NCI-H2196 (cell line): Measurements from ENCODE around the gene TRIM45.
"Not testable (repeated sequence)": the region's sequence is repeated elsewhere in the genome, so short reads cannot be mapped to it uniquely, and the experiment has no call there.

ENCODE experiments used
- DNase-seq: peaks from one replicate; lab custom pipeline; 2025; ENCODE audit not compliant: unreplicated experiment; lab: John Stamatoyannopoulos, UW

TRIM45 gene

DNA sequence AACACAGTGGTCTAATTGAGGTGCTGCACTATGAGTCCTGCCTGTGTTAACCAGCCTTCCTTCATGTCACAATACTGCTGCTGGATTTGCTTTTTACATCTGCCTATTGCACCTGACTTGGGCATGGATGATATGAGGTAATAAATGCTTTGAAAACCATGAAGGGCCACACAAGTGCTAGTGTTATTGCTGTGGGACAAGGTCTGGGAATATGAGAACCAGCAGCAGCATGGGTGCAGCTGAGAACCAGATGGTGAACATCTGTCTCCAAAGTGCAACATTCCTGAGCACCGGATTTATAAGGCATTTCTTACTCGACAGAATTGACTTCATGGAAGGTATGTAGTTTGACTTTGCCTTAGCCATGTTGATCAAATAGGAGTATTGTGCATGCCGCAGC, 16.6 kb downstream of the TRIM45 start:
- no peak for DNase-seq

GRCh38 chr1:117101858-117102257, 19.7 kb downstream of the TRIM45 start:
- not testable (repeated sequence) for DNase-seq

- no peak for DNase-seq
Observed at GRCh38 chr1:117101334-117101733, 20.2 kb downstream of the TRIM45 start.

DNA sequence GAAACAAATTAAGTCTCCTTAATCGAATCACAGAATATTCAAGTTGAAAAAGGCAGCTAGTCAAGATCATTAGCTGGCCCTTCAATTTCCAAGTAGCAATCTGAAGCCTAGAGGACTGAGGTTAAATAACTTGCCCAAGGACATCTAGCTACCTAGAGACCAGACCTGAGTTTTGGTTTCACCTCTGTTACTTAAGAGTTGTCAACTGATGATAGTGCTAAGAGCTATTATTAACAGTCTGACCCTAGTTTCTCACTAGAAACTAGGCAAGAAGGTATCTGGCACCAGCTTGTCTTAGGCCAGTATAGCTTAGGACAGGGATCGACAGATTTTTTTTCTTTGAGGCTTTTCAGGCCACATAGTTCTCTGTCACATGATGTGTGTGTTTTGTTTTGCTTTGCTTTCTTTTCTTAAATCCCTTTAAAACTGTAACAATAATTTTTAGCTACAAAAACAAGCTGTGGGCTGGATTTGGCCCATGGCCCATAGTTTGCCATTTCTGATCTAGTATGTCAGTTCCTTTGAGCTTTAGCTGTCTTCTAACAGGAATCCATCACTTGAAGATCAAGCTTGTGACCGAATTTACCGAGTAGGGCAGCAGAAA, 23.2 kb downstream of the TRIM45 start:
- DNase-seq, result no peak

GRCh38 chr1:117097443-117097842, 24.1 kb downstream of the TRIM45 start:
- DNase-seq, result no peak

DNA sequence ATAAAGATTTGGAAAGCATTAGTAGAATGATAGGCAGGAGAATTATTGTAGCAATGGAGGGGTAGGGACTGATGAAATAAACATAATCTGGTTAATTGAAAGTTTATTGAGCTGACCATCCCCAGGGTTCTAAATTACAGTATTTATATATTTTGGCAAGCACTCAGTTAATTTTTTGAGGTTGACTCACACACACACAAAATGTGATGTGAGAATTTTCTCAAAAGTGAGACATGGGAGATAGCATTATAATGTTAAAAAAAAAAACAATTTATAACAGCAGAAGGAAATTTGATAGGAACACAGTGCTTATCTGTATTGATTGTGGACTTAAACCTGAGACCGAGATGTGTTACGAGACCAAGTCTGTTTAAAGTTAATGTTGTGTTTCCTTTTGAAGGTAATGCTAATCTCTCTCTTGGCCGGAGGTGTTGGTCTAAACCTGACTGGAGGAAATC, 24.6 kb downstream of the TRIM45 start:
- DNase-seq, result no peak

DNA sequence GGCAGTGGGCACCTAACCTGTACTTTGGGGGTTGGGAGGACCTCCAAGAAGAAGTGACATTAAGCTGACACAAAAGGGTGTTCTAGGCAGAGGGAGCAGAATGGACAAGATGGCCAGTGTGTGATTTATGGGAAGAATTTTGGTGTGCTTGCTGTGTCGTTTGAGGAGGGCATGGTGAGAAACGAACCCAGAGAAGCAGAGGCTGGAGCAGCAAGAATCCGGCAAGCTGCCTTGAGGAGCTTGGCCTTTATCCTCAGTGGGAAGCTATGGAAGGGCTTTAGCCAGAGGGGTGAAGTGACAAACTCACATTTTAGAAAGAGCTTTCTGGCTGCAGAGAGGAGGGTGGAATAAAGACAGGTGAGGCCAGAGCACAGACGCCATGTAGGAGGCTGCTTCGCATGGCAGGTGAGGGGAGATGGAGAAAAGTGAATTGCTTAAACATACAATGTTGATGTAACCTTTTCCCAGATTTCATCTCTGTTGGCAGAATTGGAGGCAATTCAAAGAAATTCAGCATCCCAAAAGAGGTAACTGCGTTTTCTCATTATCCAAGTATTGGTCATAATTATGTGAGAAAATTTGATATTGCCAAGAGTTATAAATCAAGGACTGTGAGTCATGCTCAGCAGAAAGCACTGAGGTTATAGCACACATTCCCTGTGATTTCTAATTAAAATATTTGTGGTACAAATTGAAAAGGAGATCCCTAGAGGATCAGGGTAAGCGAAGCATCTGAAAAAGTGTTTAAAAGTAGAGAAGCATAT, 26.5 kb downstream of the TRIM45 start:
- no peak for DNase-seq

DNA sequence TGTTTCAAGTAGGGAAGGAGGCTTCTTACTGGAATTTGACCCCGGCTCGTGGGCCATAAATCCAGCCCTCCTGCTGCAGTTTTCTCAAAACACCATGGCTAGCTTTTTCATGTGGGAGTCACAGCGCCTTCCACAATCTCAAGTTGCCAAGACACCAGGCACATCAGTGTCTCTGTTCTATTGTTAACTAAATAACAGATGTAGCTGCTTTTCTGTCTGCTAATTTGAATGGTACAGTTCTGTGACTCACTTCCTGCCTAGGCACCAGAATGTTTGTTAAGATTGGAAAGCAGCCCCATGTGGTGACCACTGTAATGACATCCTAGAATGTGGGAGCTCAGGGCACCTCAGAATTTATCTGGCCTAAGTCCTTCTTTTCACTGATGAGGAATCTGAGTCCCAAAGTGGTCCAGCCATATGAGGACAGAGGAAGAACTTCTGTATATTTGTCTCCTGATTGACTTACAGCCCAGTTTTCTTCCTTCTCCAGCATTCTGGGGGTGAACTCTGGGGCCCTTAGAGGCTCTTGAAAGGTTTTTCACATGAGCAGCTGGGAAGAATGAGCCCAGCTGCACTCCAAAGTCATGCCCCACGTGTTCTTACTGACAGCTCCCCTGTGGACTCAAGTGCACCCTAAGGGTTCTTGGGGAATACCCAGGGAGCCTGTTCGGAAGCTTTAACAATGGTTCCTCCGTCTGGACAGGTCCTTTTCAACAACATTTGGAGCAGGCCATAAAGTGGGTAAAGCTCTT, 27.5 kb downstream of the TRIM45 start:
- DNase-seq, result no peak

GRCh38 chr1:117093091-117093534, 28.4 kb downstream of the TRIM45 start:
- no peak for DNase-seq

DNA sequence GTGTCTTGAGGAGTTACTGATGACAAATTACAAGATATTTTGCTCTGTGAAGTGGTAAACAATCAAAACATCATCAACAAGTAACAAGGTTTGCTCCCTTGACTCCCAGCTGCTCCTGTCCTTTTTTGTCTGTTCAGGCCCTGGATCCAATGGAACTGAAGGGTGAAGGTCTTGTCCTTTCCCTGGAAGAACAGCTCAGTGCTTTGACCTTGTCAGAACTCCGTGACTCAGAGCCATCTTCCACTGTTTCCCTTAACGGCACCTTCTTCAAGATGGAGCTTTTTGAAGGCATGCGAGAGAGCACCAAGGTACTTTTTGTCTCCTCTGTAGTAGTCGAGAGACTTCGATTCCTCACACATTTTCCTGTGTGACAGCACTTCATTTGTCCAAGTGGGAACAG, 29.0 kb downstream of the TRIM45 start:
- DNase-seq, result no peak

DNA sequence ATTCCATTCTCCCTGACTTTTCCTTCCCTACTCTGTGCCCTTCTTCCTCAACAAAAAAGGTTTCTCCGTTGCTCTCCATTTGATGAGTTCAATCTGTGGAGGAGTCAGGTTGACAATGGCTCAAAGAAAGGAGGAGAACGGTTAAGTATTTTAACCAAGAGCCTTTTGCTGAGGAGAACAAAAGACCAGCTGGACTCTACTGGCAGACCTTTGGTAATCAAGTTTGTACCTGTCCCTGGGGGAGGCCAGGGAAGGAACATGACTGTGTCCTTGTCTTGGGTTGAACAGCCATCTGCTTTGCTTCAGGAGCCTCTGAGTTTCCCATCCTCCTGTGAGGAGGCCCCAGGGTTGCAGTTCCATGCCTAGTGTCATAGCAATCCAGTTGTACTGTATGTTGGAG, 31.6 kb downstream of the TRIM45 start:
- DNase-seq, result no peak

DNA sequence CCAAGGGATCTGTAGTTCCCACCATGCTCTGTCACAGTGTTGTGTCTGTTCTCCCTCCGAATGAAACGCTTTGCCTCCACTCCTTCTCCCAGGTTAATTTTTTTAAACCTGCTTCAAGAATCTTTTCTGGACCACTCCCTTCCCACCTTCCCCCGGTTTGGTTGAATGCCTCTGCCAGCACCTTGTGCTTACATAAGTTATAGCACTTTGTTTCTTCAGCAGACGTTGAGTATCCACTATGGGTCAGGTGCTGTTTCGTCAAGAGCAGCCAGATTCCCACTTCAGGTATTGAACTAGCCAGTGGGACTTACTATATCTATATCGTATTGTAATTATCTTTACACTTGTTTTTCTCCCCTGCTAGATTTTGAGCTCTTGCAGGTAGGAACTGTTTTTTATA, 33.9 kb downstream of the TRIM45 start:
- DNase-seq, result no peak

DNA sequence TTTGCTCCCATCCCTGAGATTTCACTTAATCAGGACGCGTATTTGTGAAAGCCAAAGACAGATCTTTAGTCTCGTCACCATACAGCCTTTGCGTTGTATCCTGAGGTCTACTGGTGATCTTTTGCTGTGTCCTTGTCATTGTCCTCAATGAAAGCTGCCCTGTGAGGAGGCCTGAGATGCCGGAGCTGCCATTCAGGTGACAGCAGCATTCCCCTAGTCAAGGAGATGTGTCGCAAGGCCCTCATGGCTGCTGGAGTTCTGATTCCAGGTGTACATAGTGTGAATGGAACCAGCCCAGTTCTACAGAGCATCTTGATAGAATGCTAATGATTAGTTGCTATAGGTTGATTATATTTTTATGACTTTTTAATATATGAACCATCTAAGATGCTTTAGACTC, 37.3 kb downstream of the TRIM45 start:
- no peak for DNase-seq

DNA sequence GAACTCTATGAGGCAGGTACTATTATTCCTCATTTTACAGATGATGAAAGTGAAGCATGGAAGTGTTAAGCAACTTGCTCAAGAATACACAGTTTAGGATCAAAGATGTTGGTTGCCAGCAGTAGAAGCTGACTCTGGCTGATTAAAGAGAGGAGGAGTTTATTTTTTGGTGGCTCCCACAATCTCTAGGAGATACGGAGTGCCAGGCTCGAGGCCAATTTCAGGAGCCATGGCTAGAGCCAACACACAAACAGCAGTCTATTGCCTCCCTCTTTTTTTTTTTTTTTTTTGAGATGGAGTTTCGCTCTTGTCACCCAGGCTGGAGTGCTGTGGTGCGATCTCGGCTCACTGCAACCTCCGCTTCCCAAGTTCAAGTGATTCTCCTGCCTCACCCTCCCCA, 41.8 kb downstream of the TRIM45 start:
- DNase-seq, result no peak

GRCh38 chr1:117077267-117077666, 44.3 kb downstream of the TRIM45 start:
- DNase-seq, result no peak

DNA sequence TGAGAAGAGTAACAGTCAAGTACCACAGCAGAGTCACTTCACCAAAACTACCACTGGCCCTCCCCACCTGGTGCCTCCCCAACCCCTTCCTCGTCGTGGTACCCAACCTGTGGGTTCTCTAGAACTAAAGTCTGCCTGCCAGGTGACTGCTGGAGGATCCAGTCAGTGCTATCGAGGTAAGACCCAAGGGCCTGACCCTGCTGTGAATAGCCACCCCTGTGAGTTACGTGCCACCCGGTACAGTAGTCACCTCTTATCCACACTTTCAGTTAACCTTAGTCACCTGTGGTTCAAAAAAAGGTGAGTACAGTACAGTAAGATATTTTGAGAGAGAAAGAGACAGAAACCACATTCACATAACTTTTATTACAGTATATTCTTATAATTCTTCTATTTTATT, 44.9 kb downstream of the TRIM45 start:
- DNase-seq, result no peak

GRCh38 chr1:117070124-117070523, 51.4 kb downstream of the TRIM45 start:
- no peak for DNase-seq

DNA sequence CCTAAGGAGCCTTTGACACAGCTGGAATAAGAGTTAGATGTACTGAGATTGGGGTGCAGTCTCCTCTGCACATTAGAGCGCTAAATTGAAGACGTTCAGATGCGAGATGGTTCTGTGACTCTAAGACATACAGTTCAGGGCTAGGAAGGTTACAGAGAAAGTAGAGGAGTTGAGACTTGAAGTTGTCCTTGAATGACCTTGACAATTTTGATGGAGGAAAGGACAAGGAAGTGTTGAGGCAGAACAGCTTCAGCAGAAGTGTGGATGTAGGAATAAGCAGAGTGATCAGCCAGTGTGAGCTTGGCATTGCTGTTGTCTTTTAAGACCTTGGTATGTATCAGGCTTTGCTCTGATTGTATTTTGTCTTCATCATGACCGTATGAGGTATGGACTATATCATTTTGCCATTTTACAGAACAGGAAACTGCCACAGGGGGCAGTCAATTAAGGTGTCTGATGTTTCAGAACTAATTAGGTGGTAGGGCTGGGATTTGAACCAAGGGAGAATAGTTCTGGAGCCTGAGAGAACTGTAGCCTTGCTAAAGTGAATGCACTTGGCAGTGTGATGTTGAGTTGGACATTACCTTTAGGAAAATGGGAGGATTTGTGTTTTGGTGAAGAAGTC, 52.2 kb downstream of the TRIM45 start:
- no peak for DNase-seq

GRCh38 chr1:117068580-117068979, 53.0 kb downstream of the TRIM45 start:
- DNase-seq, result no peak

DNA sequence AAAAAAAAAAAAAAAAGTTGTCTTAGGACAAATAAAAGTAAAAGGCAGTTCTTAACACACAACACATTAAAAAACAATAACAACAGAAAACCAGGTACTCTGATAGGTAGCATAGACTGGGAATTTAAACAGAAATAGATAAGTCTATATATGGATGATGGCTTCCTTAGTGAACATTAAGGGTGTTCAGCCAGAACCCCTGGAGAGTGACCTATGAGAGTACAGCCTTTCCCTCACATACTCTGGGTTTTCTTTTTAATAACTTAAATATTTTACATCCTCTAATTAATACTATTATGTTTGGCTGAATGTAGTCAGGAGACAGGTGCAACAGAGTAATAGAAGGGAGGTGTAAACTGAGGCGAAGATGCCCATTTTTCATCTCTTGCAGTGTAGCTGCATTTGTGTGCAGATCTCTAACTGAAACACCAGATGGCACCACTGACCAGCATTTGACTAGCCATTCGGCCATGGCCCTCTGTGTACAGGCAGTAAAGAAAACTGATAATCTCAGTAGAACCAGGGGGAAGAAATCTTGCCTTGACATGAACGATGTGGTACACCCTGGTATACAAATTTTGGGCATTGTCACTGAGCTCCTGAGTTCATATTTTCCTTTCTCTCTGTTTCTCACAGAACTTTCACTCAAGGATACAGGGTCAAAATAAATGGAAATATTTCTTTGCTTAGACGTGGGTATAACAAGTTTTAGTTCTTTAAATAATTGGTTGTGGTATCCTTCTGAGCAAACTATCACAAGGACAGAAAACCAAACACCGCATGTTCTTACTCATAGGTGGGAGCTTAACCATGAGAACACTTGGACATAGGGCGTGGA, 53.8 kb downstream of the TRIM45 start:
- peak; percentile 65 for DNase-seq

- no peak for DNase-seq
Observed at GRCh38 chr1:117066367-117066766, 55.2 kb downstream of the TRIM45 start.
